Endothelial cell of umbilical vein (primary cell): ENCODE data around the gene KRTAP3-2. TPM values are rescaled to one million over a fixed set of nuclear protein-coding genes. Genes with fewer than 3 reads are reported as not detected.
"Not testable (repeated sequence)": the region's sequence is repeated elsewhere in the genome, so short reads cannot be mapped to it uniquely, and the experiment has no call there.

Experiments
- BruUV-seq: library from RNA; stranded (reverse); fragments of 400-500 nt; replicated peaks from 2 replicates; lab custom pipeline; 2021; lab: Mats Ljungman, UMichigan
- CTCF ChIA-PET: fragments of 300-600, 350-600 bp; sonication (Branson Sonifier 250); formaldehyde crosslinking; loops from one replicate; lab custom pipeline; 2021; ENCODE audit warnings: antibody characterized with exemption, inconsistent platforms; lab: Charles Lee
- POLR2A ChIA-PET: fragments of 300-600, 350-600 bp; sonication (Branson Sonifier 250); formaldehyde crosslinking; loops from one replicate; lab custom pipeline; 2021; ENCODE audit warnings: antibody characterized with exemption, inconsistent platforms; lab: Charles Lee
- DNase-seq: peaks from one replicate; pipeline ENCODE4 v3.0.0-alpha.2; 2011; ENCODE audit warnings: low read depth, low spot score
- FAIRE-seq: peaks from 2 replicates; lab custom pipeline; 2011; peaks lifted over from hg19 to GRCh38; lab: Jason Lieb, UNC
- H2AFZ ChIP-seq: 2 replicates; pipeline ENCODE4 v1.6.0; 2012; ENCODE audit warnings: low read depth, low read length, control low read depth, inconsistent platforms
- H3K27ac ChIP-seq: 2 replicates; pipeline ENCODE4 v1.5.1; 2011; ENCODE audit warnings: low read depth, mild to moderate bottlenecking, control low read depth, low read length, moderate library complexity; ENCODE audit not compliant: insufficient read depth
- H3K27me3 ChIP-seq, 2 experiments: 2 replicates each; pipeline versions ENCODE4 v1.6.0 to v1.6.1; 2011; ENCODE audit warnings: low read length in 2 of 2, mixed read lengths in 1 of 2; ENCODE audit not compliant: control insufficient read depth in 2 of 2, insufficient read depth in 2 of 2
- H3K36me3 ChIP-seq, 2 experiments: 2 replicates in 1 of 2; 3 replicates in 1 of 2; pipeline ENCODE4 v1.5.1; 2011; ENCODE audit warnings: low read length in 2 of 2, mild to moderate bottlenecking in 1 of 2, moderate library complexity in 1 of 2; ENCODE audit not compliant: control insufficient read depth in 2 of 2, insufficient read depth in 2 of 2; ENCODE audit errors: extremely low read depth in 1 of 2
- H3K4me1 ChIP-seq: 3 replicates; pipeline ENCODE4 v1.5.1; 2011; ENCODE audit warnings: mild to moderate bottlenecking, low read length; ENCODE audit not compliant: control insufficient read depth, insufficient read depth; ENCODE audit errors: extremely low read depth
- H3K4me2 ChIP-seq: 2 replicates; pipeline ENCODE4 v1.6.1; 2011; ENCODE audit warnings: low read length, control low read depth, mixed read lengths; ENCODE audit not compliant: insufficient read depth
- H3K4me3 ChIP-seq, 3 experiments: fragments of 200-600 bp in 1 of 3; sonication (generic), shearing (Covaris generic) in 1 of 3; replicated peaks in 1 of 3; 2 replicates each; pipeline ENCODE4 v1.5.1; 2011 to 2016; ENCODE audit warnings: control low read depth in 3 of 3, low read length in 3 of 3, mild to moderate bottlenecking in 2 of 3, inconsistent platforms in 1 of 3, low read depth in 1 of 3, moderate library complexity in 1 of 3; ENCODE audit not compliant: insufficient read depth in 1 of 3
- H3K79me2 ChIP-seq: 2 replicates; pipeline ENCODE4 v1.6.0; 2012; ENCODE audit warnings: low read length, inconsistent platforms; ENCODE audit not compliant: control insufficient read depth, insufficient read depth
- H3K9ac ChIP-seq: replicated peaks from 2 replicates; pipeline ENCODE3; 2011; ENCODE audit warnings: low read length, control low read depth; ENCODE audit not compliant: insufficient read depth; ENCODE audit errors: extremely low read depth
- H3K9me1 ChIP-seq: replicated peaks from 3 replicates; pipeline ENCODE4 v1.6.0; 2011; ENCODE audit warnings: mild to moderate bottlenecking, low read length; ENCODE audit not compliant: control insufficient read depth, insufficient read depth; ENCODE audit errors: extremely low read depth
- H3K9me3 ChIP-seq: replicated peaks from 2 replicates; pipeline ENCODE4 v1.5.1; 2012; ENCODE audit warnings: low read length, inconsistent platforms; ENCODE audit not compliant: control insufficient read depth, insufficient read depth
- H4K20me1 ChIP-seq: replicated peaks from 2 replicates; pipeline ENCODE3; 2011; ENCODE audit warnings: mild to moderate bottlenecking, low read length; ENCODE audit not compliant: control insufficient read depth, insufficient read depth; ENCODE audit errors: extremely low read depth
- CTCF ChIP-seq, 2 donors: IDR thresholded peaks; 1 replicate in 1 of 2; 2 replicates in 1 of 2; pipeline ENCODE4 v1.5.1; 2011; ENCODE audit warnings: low read length in 2 of 2, mild to moderate bottlenecking in 2 of 2, moderate library complexity in 2 of 2, control low read depth in 1 of 2, inconsistent platforms in 1 of 2, low read depth in 1 of 2; ENCODE audit not compliant: insufficient read depth in 1 of 2; ENCODE audit errors: extremely low read depth in 1 of 2
- EZH2 ChIP-seq: IDR thresholded peaks from 2 replicates; pipeline ENCODE4 v1.6.1; 2012; ENCODE audit warnings: borderline replicate concordance, low read depth, mild to moderate bottlenecking, moderate library complexity, low read length, inconsistent platforms; ENCODE audit not compliant: severe bottlenecking
- FOS ChIP-seq: IDR thresholded peaks from 2 replicates; pipeline ENCODE4 v1.6.1; 2011; ENCODE audit warnings: mild to moderate bottlenecking, low read length, moderate library complexity, borderline replicate concordance; ENCODE audit not compliant: insufficient read depth
- GATA2 ChIP-seq: IDR thresholded peaks from 2 replicates; pipeline ENCODE4 v1.7.0; 2011; ENCODE audit warnings: low read depth, mild to moderate bottlenecking, moderate library complexity, mixed read lengths, low read length; ENCODE audit not compliant: insufficient read length, insufficient read depth
- JUN ChIP-seq: IDR thresholded peaks from 2 replicates; pipeline ENCODE4 v1.6.1; 2011; ENCODE audit warnings: borderline replicate concordance, low read depth; ENCODE audit not compliant: insufficient read length, insufficient read depth
- MAX ChIP-seq: IDR thresholded peaks from 2 replicates; pipeline ENCODE4 v1.6.1; 2011; ENCODE audit not compliant: insufficient read depth, insufficient read length
- MYC ChIP-seq: IDR thresholded peaks from one replicate; pipeline ENCODE4 v1.6.1; 2011; ENCODE audit warnings: mild to moderate bottlenecking, low read depth, low read length
- POLR2A ChIP-seq: IDR thresholded peaks from 2 replicates; pipeline ENCODE4 v1.6.1; 2012; ENCODE audit warnings: low read depth, mild to moderate bottlenecking, control low read depth, low read length
- POLR2AphosphoS5 ChIP-seq: IDR thresholded peaks from 2 replicates; pipeline ENCODE4 v1.6.1; 2012; ENCODE audit warnings: low read depth, mild to moderate bottlenecking, control low read depth, low read length, moderate library complexity; ENCODE audit not compliant: insufficient read depth
- dilution Hi-C: fragments of 300-500 bp; cut with MboI; formaldehyde crosslinking; loops from one replicate; pipeline ENCODE4 v1.15.0; 2019; ENCODE audit warnings: low sequenced_read_pairs; ENCODE audit not compliant: extremely low pct_ligation_motif_present
- intact Hi-C: fragments of 100-400 bp; cut with micrococcal nuclease; formaldehyde crosslinking; loops from one replicate; pipeline ENCODE4 v1.10.0; 2022
- polyA plus RNA-seq, 4 experiments: library from polyadenylated mRNA; depleted of rRNA in 3 of 4; stranded (reverse) in 3 of 4; unstranded in 1 of 4; fragments of >200 nt; gene quantifications; 2 replicates each; pipeline versions ENCODE4 v1.2.1 to v1.2.3, GENCODE V29; 2011 to 2012; ENCODE audit warnings: missing spikeins in 1 of 4
- total RNA-seq: library from RNA; stranded (reverse); gene quantifications from 2 replicates; pipeline ENCODE4 v1.2.3, GENCODE V29; 2021

KRTAP3-2 gene
- total and polyA plus RNA-seq, 2 donors (not counting 3 experiments of a cell fraction or from before 2014, with no cell fraction given) = not detected

- H3K27me3 ChIP-seq = peaks cover 0 to 4% of the 10 kb centered on the region in 2 experiments
- H2AFZ ChIP-seq = no peak overlapping the region
- TF ChIP-seq CTCF (IDR thresholded peaks at IDR 0.05; ENCODE audit: extremely low read depth in 1 of 2, insufficient read depth in 1 of 2, low read depth in 1 of 2, low read length in 2 of 2) (no peak), FOS (no peak), MYC (no peak), JUN (no peak), EZH2 (no peak), MAX (no peak), POLR2AphosphoS5 (no peak), GATA2 (no peak), POLR2A (no peak)
- H3K4me3 ChIP-seq = no peak overlapping the region
- no peak for FAIRE-seq
- no peaks in the 10 kb centered on the region for H3K9me3 ChIP-seq
- no peak overlapping the region for H3K27ac ChIP-seq
- no peaks in the 10 kb centered on the region for H3K79me2 ChIP-seq
- H3K9me1 ChIP-seq = no peaks in the 10 kb centered on the region
- CTCF ChIA-PET = interaction anchor here (1.0 kb wide), 1 partner anchor 8 kb away, joined by 3 read pairs; the partner anchor contains the start of gene KRTAP1-3
- H3K4me1 ChIP-seq = no peaks in the 10 kb centered on the region
- DNase-seq = no peak
- no peaks in the 10 kb centered on the region for H4K20me1 ChIP-seq
- intact Hi-C loops = no loop called here
- POLR2A ChIA-PET = no interaction called here
- H3K36me3 ChIP-seq = no peaks in the 10 kb centered on the region
- dilution Hi-C loops = no loop called here
- no peak overlapping the region for H3K9ac ChIP-seq
- H3K4me2 ChIP-seq = no peak overlapping the region
- BruUV-seq = no TSS peak
These were observed 43.2 kb upstream of the KRTAP3-2 start for GRCh38 chr17:41042953-41043352.

GRCh38 chr17:41040783-41041571 is 41.3 kb upstream of the KRTAP3-2 start, which contains the start of gene KRTAP1-1:
TSS of gene KRTAP1-1 (minus strand) at chr17:41041450. CDS start at chr17:41041397, 53 bp downstream.
- FAIRE-seq, H3K4me2 ChIP-seq, H3K9me1 ChIP-seq, BruUV-seq, H4K20me1 ChIP-seq, H3K27ac ChIP-seq, H3K36me3 ChIP-seq, POLR2A ChIA-PET, DNase-seq, H3K4me3 ChIP-seq, H3K27me3 ChIP-seq, H3K9me3 ChIP-seq, H2AFZ ChIP-seq, H3K79me2 ChIP-seq, CTCF ChIA-PET, H3K4me1 ChIP-seq, H3K9ac ChIP-seq, intact Hi-C loops, dilution Hi-C loops: not testable (repeated sequence)
